ENCODE data around the gene SLC16A11. TPM values are rescaled to one million over a fixed set of nuclear protein-coding genes. Genes with fewer than 3 reads are reported as not detected.

Gene SLC16A11
- total and polyA plus RNA-seq, 2 donors (not counting 1 experiment from before 2014, with no cell fraction given), result 10.0 to 31.9 TPM

- ATAC-seq (ENCODE audit: low read depth) (peak; percentile 72), DNase-seq (peak; percentile 95)
- H3K4me3 ChIP-seq (ENCODE audit: control extremely low read depth in 1 of 5, extremely low read depth in 1 of 5, insufficient read depth in 1 of 5, low read depth in 2 of 5, low read length in 4 of 5), result peak overlapping the region; percentile 5 to 71 (median 30)
- 42% methylated on average over 46 of the region's 51 CpGs for WGBS (ENCODE audit: insufficient coverage)
- H3K36me3 ChIP-seq (replicated peaks in 1 of 2; ENCODE audit: control extremely low read depth in 1 of 2, control insufficient read depth in 1 of 2, extremely low read depth in 1 of 2, insufficient read depth in 2 of 2, low read length in 1 of 2), result no peaks in the 10 kb centered on the region
- H3K27ac ChIP-seq (ENCODE audit: low read length in 2 of 2), result peak overlapping the region; percentile 45 to 73
- ChIA-PET POLR2A (interaction anchor here (0.6 to 3.0 kb wide), 11 partner anchors 9 to 663 kb away, joined by 3 to 26 read pairs (median 5); partner anchors contain the start of genes DVL2, RNASEK, SLC16A11 and SLC16A13), CTCF (interaction anchor here (0.9 to 7.2 kb wide), 8 partner anchors 12 to 181 kb away, joined by 3 to 84 read pairs (median 12); partner anchors contain the start of genes SLC16A11 and SLC16A13)
- no peaks in the 10 kb centered on the region for H3K27me3 ChIP-seq (replicated peaks in 1 of 4; ENCODE audit: control extremely low read depth in 1 of 4, control insufficient read depth in 3 of 4, insufficient read depth in 4 of 4, low read length in 3 of 4)
- no peaks in the 10 kb centered on the region for H3K79me2 ChIP-seq (ENCODE audit: control insufficient read depth, insufficient read depth, low read length)
- H3K9ac ChIP-seq (ENCODE audit: low read length), result peak overlapping the region; percentile 62
- Mint-ChIP-seq H3K4me3 (peak overlapping the region; percentile 82), H3K27ac (peak overlapping the region; percentile 92), H3K9me3 (ENCODE audit: insufficient read depth) (no peaks in the 10 kb centered on the region), H3K4me1 (peaks cover 28% of the 10 kb centered on the region), H3K27me3 (no peaks in the 10 kb centered on the region)
- H3K9me3 ChIP-seq (ENCODE audit: control extremely low read depth in 1 of 3, control insufficient read depth in 2 of 3, insufficient read depth in 1 of 3, low read length in 2 of 3), result peaks cover 0 to 17% (median 0%) of the 10 kb centered on the region in 3 donors
- H3K4me1 ChIP-seq (ENCODE audit: control insufficient read depth in 2 of 2, insufficient read depth in 2 of 2, low read length in 2 of 2), result peaks cover 21 to 27% of the 10 kb centered on the region in 2 donors
- intact Hi-C loops (cut with micrococcal nuclease), result loop anchor here (1.0 kb wide), 1 partner anchor 12 kb away; no protein-coding TSS in a partner anchor
- H3K4me2 ChIP-seq (replicated peaks; ENCODE audit: low read depth, low read length, poor library complexity, severe bottlenecking), result peak overlapping the region; percentile 83
- peak overlapping the region; percentile 80 for H2AFZ ChIP-seq (ENCODE audit: insufficient read depth, low read depth, low read length, poor library complexity, severe bottlenecking)
- no peaks in the 10 kb centered on the region for H4K20me1 ChIP-seq (ENCODE audit: control insufficient read depth, insufficient read depth, low read length, poor library complexity, severe bottlenecking)
- TF ChIP-seq EZH2 (IDR thresholded peaks at IDR 0.05; ENCODE audit: borderline replicate concordance, insufficient read depth, low read depth, low read length, poor library complexity, severe bottlenecking), result no peak
Observed at GRCh38 chr17:7023576-7024401, 20.1 kb downstream of the SLC16A11 start.

GRCh38 chr17:7022781-7023571 lies 20.9 kb downstream of the SLC16A11 start, which contains the start of gene BCL6B:
TSS of gene BCL6B (plus strand) at chr17:7023050. CDS start at chr17:7023672, 622 bp downstream.
- H3K36me3 ChIP-seq (replicated peaks in 1 of 2; ENCODE audit: control extremely low read depth in 1 of 2, control insufficient read depth in 1 of 2, extremely low read depth in 1 of 2, insufficient read depth in 2 of 2, low read length in 1 of 2), result no peaks in the 10 kb centered on the region
- H3K4me1 Mint-ChIP-seq, result peaks cover 28% of the 10 kb centered on the region
- H3K4me3 Mint-ChIP-seq, result peak within 1 kb of the TSS; percentile 82
- no peaks in the 10 kb centered on the region for H3K27me3 ChIP-seq (replicated peaks in 1 of 4; ENCODE audit: control extremely low read depth in 1 of 4, control insufficient read depth in 3 of 4, insufficient read depth in 4 of 4, low read length in 3 of 4)
- intact Hi-C loops (cut with micrococcal nuclease), result loop anchor here (1.0 kb wide), 4 partner anchors 9 to 110 kb away; a partner anchor contains a TSS
- ChIA-PET CTCF (interaction anchor here (0.8 to 7.2 kb wide), 13 partner anchors 11 to 180 kb away, joined by 3 to 84 read pairs (median 14); partner anchors contain the start of genes RNASEK, SLC16A11 and SLC16A13), POLR2A (interaction anchor here (0.5 to 3.0 kb wide), 12 partner anchors 8 to 664 kb away, joined by 3 to 26 read pairs (median 6); partner anchors contain the start of genes RNASEK, SLC16A11, SLC16A13 and TP53)
- H3K9me3 Mint-ChIP-seq (ENCODE audit: insufficient read depth), result no peaks in the 10 kb centered on the region
- H3K27me3 Mint-ChIP-seq, result no peaks in the 10 kb centered on the region
- H3K27ac ChIP-seq (ENCODE audit: low read length in 2 of 2), result peak within 1 kb of the TSS; percentile 73 to 80
- 21% methylated on average over 35 of the region's 47 CpGs for WGBS (ENCODE audit: insufficient coverage)
- no peaks in the 10 kb centered on the region for H3K79me2 ChIP-seq (ENCODE audit: control insufficient read depth, insufficient read depth, low read length)
- DNase-seq, result no peak
- H3K27ac Mint-ChIP-seq, result peak within 1 kb of the TSS; percentile 92
- H3K9me3 ChIP-seq (ENCODE audit: control extremely low read depth in 1 of 3, control insufficient read depth in 2 of 3, insufficient read depth in 1 of 3, low read length in 2 of 3), result peaks cover 0 to 17% (median 0%) of the 10 kb centered on the region in 3 donors
- H3K9ac ChIP-seq (ENCODE audit: low read length), result peak within 1 kb of the TSS; percentile 62
- H3K4me2 ChIP-seq (replicated peaks; ENCODE audit: low read depth, low read length, poor library complexity, severe bottlenecking), result peak within 1 kb of the TSS; percentile 83
- H4K20me1 ChIP-seq (ENCODE audit: control insufficient read depth, insufficient read depth, low read length, poor library complexity, severe bottlenecking), result no peaks in the 10 kb centered on the region
- TF ChIP-seq EZH2 (IDR thresholded peaks at IDR 0.05; ENCODE audit: borderline replicate concordance, insufficient read depth, low read depth, low read length, poor library complexity, severe bottlenecking) (no peak), CTCF (IDR thresholded peaks at IDR 0.05) (no peak)
- peak within 1 kb of the TSS; percentile 28 to 71 (median 59) for H3K4me3 ChIP-seq (ENCODE audit: control extremely low read depth in 1 of 5, extremely low read depth in 1 of 5, insufficient read depth in 1 of 5, low read depth in 2 of 5, low read length in 4 of 5)
- H2AFZ ChIP-seq (ENCODE audit: insufficient read depth, low read depth, low read length, poor library complexity, severe bottlenecking), result peak within 1 kb of the TSS; percentile 80
- no peak for ATAC-seq (ENCODE audit: low read depth)
- H3K4me1 ChIP-seq (ENCODE audit: control insufficient read depth in 2 of 2, insufficient read depth in 2 of 2, low read length in 2 of 2), result peaks cover 21 to 27% of the 10 kb centered on the region in 2 donors

All from B cell (primary cell).